Middle frontal gyrus (tissue), 1 donor: ENCODE results near the gene PAGE1.
"Not testable (repeated sequence)": the region's sequence is repeated elsewhere in the genome, so short reads cannot be mapped to it uniquely, and the experiment has no call there.

Source experiments
- DNase-seq: peaks from one replicate; pipeline ENCODE4 v3.0.0-alpha.2; 2015; ENCODE audit warnings: low spot score; ENCODE audit errors: extremely low spot score

Gene PAGE1, protein sequence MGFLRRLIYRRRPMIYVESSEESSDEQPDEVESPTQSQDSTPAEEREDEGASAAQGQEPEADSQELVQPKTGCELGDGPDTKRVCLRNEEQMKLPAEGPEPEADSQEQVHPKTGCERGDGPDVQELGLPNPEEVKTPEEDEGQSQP

DNA sequence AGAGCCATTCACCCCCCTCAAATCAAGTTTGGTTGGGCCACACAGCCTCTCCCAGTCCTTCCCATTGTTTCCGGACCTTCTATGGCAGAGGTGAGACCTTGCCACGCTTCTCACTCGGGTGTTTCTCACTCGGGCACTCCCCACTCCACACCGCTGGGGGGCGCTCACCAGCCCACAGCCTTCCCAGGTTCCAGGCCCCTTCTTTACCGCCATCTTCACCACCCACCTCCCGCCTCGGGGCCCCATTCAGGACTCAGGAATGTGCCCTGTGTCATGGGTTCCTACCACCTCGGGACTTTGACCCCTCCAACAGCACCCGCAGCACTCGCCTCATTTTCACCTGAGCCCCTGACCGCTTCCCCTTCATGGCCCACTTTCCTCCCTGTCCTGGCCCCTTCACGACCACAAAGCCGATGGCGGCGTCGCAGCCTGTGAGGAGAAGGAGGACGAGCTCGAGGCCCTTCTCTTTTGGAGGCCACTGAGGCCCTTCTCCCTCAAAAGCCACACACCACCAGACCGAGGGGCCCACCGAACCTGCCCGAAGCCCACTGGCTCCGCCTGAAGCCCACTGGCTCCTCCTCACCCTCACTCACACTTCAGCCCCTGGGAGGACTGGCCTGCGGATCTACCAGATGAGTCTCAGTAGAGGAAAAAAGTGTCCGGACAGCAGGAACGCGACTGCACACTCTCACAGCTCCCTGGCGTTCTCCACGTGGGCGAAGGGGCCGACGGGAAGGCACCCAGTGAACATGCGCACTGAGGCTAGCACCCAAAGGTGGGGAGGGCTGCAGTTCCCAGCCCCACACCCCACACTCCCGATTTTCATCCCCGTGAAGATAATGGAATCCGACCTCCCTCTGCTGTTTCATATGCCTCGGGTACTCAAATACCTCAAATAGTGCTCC lies at the start of gene PAGE1:
TSS of gene PAGE1 (minus strand) at position 709 of the 905 bp plus-strand sequence. CDS start 1,214 bp downstream, outside the sequence.
- no peak for DNase-seq

DNA sequence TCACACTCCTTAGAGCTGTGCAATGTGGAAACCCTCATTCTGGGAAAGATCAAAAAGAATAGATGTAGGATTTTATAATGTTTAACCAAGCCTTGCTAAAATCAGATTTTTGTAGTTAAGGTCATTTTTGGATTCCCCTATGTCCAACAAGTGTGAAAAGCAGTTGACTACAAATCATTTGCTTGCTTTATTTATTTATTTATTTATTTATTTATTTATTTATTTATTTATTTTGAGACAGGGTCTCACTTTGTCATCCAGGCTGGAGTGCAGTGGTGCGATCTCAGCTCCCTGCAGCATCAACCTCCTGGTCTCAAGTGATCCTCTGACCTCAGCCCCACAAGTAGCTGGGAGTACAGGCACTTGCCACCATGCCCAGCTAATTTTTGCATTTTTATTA lies 45.7 kb upstream of the PAGE1 start:
- DNase-seq = not testable (repeated sequence)

GRCh38 chrX:49727847-49728246 lies 32.1 kb upstream of the PAGE1 start:
- DNase-seq = no peak

GRCh38 chrX:49726966-49727365 lies 31.2 kb upstream of the PAGE1 start:
- DNase-seq = no peak

DNA sequence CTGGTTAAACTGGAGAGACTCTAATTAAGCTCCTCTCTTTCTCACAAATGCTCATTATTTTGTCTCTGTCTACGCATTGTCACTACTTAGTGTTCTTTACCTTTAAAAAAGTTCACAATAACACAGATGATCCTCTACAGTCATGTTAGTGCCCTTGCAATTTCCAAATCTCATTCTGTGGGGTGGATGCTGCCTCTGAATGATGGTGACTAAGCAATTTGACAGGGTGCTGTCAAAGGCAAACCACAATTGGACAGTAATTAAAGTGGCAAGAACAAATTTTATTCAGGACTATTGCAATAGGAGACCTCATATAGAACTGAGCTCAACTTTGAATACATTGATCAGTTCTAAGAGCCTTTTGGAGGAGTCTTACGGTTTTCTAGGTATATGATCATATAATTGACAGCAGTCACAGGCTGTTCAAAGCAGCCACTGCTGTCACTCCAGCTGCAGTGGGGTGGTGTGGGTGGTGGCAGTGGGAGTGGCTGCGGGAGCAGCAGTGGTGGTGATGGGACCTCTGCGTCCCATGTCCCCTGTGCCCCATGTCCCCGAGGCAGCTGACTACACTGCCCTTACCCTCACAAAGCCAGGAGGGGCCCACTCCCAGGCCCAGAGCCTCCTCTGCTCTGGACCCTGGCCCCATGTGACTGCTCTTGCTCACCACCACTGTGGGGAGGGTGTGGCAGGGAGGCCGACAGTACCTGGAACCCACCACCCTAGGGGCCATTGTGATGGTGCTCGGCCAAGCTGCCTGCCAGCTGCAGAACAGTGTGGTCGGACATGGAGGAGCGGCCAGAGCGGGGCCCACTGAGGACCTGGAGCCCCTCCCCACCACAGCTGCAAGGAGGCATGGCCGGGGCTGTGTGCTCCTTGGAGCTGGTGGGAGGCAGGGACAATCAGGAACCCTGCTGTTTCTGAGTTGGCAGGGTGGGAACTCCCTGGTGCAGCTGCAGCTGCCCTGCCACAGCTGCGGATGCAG lies 30.4 kb upstream of the PAGE1 start:
- DNase-seq = no peak

- no peak for DNase-seq
Observed at GRCh38 chrX:49725401-49725800, 29.6 kb upstream of the PAGE1 start.

DNA sequence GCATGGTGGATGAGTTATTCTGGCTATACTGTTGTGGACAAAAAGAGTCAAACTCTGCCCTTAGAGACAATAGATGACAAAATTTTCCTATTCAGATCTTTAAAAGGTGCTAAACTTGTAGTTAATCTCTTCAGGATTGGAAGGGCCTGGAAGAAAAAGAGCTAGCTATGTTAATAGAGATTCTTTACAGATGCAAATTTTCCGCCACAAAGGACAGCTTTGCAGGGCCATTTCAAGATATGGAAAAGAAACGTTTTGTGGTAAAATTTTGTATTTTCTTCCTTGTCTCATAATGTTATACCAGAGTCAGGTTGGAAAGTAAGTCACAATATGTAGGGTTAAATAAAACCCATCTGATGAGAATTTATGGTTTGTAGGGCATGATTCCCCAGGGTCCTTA lies 24.3 kb upstream of the PAGE1 start:
- not testable (repeated sequence) for DNase-seq

- DNase-seq = no peak
Observed at GRCh38 chrX:49712577-49712976, 16.8 kb upstream of the PAGE1 start.

- no peak for DNase-seq
Observed at GRCh38 chrX:49710744-49711319, 15.0 kb upstream of the PAGE1 start.

- no peak for DNase-seq
Observed at GRCh38 chrX:49704691-49705404, 9.1 kb upstream of the PAGE1 start.

DNA sequence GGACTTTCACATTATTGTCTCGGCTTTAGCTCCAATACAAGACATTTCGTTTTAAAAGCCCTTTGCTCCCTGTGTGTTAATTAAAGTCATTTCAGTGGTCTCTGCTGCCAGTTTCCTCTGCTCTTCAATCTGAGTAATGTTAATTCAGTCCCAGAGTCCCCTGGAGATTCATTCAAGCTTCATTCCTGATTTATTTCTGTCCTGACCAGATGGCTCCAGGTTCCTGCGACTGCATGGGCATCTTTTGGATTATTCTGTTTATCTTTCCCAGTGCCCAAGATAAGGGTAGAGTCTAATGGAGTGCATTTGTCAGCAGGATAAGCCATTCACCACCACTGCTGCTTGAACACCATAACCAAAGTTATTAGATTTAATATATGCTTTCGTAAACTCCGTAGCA lies 6.1 kb upstream of the PAGE1 start:
- no peak for DNase-seq

DNA sequence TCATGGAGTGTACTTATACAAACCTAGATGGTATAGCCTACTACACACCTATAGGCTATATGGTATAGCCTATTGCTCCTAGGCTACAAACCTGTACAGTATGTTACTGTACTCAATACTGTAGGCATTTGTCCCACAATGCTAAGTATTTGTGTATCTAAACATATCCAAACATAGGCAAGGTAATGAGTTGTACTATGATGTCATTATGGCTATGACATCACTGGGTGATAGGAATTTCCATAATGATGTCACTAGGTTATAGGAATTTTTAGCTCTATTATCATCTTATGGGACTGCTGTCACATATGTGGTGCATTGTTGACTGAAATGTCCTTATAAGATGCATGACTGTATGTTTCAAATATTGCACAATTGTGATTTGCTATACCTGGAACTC lies 5.5 kb upstream of the PAGE1 start:
- no peak for DNase-seq

DNA sequence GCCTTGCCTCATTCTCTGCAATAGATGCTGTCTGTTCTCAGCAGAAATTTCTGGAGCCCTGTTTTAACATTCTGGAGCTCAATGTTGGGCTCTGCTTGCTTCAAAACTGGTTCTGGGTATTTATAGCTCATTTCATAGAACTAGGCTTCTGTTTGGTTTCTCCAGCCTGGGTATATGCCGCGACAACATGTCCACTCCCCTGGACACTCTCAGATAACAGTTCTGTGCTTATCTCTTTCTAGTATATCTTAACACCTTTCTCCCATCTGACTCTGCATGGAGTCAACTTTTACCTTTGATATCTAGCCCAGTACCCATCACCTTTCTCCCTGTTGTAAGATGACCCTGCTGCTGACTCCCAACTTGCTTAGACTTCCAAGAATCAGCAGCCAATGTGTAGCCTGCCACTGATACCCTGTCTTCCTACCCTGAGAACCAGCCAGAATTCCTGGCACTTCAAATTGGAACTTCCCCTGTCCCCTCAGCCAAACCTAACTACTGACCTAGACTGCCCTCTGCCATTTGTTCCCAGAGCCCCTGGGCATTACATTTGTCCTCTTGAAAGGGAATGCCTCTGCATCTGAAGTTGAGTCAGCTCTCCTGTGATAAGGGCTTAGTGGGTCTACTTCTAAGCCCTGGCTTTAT lies 20.6 kb downstream of the PAGE1 start:
- no peak for DNase-seq

DNA sequence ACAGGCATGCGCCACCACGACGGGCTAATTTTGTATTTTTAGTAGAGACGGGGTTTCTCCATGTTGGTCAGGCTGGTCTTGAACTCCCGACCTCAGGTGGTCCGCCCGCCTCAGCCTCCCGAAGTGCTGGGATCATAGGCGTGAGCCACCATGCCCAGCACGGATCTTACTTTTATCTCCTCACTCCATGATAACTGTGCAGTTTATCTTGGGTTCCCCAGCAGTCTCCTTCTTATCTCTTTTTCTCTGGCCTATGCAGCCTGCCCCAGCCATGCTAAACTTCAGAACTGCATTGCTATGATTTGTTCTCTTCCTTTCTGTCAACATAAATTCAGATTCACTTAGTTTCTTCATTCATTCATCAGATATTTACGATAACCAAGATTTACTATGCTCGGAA lies 22.4 kb downstream of the PAGE1 start:
- DNase-seq = no peak

DNA sequence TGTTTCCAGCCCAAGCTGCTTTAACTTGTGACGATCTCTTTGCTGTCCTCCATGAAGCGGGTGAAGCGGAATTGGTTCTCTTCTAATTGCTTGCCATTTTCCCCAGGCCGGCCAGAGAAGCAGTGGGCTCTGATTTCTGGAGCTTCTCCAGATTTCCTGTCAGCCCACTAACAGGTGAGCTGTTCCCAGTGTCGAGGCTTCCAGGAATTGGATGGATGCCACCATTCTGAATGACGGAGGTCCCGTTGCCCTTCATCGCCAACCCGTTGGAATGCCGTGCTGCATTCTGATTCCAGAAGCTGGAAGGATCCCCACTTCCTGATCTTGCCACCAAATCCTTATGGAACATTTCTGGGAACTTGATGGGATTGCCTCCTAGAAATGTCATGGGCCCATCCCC lies 31.0 kb downstream of the PAGE1 start:
- no peak for DNase-seq

DNA sequence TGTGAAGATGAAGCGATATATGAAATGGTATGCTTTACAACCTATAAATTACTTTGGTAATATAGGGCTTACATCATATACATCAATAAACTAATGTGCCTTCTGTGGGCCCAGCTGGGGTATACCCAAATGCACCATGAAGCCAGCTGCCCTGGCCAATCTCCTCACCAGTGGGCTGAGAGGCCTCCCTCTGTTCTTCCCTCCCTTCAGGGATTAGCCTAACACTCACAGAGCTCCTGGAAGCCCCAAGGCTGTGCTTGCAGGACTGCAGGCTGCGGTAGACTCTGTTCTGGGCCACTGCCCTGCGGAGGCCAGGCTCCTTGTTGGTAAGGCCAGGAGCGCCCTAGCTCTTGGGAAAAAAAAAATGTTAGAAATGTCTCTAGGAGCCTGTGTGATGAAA lies 33.9 kb downstream of the PAGE1 start:
- DNase-seq = no peak

DNA sequence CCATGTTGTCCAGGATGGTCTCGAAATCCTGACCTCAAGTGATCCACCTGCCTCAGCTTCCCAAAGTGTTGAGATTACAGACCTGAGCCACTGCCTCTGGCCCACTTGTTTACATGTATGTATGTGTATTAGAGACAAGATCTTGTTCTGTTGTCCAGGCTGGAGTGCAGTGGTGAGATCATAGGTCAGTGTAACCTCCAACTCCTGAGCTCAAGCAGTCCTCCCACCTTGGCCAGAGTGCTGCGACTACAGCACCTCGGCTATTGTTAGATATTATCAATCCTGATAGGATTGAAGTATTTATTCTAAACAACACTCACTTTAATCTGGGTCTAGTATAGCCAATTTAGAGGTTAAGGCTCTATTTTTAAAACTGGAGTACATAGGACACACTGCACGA lies 36.0 kb downstream of the PAGE1 start:
- DNase-seq = no peak

DNA sequence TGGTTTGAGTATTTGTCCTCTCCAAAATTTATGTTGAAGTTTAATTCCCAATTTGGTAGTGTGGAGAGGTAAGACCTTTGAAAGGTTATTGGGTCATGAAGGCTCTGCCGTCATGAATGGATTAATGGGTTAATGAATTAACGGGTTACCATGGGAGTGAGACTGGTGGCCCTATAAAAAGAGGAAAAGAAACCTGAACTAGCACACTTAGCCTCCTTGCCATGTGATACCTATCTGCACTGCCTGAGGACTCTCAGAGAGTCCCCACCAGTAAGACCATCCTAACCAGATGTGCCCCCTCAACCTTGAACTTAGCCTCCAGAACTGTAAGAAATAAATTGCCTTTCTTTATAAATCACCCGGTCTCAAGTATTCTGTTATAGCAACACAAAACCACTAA lies 39.3 kb downstream of the PAGE1 start:
- no peak for DNase-seq

- no peak for DNase-seq
Observed at GRCh38 chrX:49644991-49645637, 50.7 kb downstream of the PAGE1 start.
